HCT116 (cell line): Measurements from ENCODE around the gene MT1X. TPM values are rescaled to one million over a fixed set of nuclear protein-coding genes. Genes with fewer than 3 reads are reported as not detected.

Source experiments
- ATAC-seq: fragments of 200-7000 bp; cut with Tn5 transposase; 2 replicates; pipeline ENCODE4 v1.9.1; 2020; ENCODE audit warnings: mild to moderate bottlenecking, moderate library complexity
- BruUV-seq: library from RNA; stranded (reverse); fragments of 400-500 nt; replicated peaks from 2 replicates; lab custom pipeline; 2021; lab: Mats Ljungman, UMichigan
- CTCF ChIA-PET: fragments of 300-600 bp; sonication (Branson Sonifier 250); formaldehyde crosslinking; loops from one replicate; lab custom pipeline; 2021; ENCODE audit warnings: antibody characterized with exemption; lab: Charles Lee
- POLR2A ChIA-PET: fragments of 300-600, 350-600 bp; sonication (Branson Sonifier 250); formaldehyde crosslinking; loops from one replicate; lab custom pipeline; 2021; ENCODE audit warnings: antibody characterized with exemption; lab: Charles Lee
- RAD21 ChIA-PET, 2 experiments: fragments of 300-600 bp; sonication (Branson Sonifier 250); formaldehyde crosslinking; loops; one replicate each; lab custom pipeline; 2023; ENCODE audit warnings: low total read pairs in 2 of 2; ENCODE audit not compliant: uncharacterized antibody in 2 of 2, unreplicated experiment in 2 of 2, low non-redundant PET in 1 of 2; lab: Charles Lee
- DNase-seq: peaks from one replicate; pipeline ENCODE4 v3.0.0-alpha.2; 2010; ENCODE audit warnings: low read depth, low spot score
- H2AFZ ChIP-seq: fragments of 200-600 bp; shearing (Covaris generic), sonication (generic); 2 replicates; pipeline ENCODE4 v1.6.1; 2017; ENCODE audit warnings: low read depth, mixed run types, mixed read lengths, antibody characterized with exemption, low read length; ENCODE audit not compliant: poor library complexity, severe bottlenecking
- H3K27ac ChIP-seq: 2 replicates; pipeline ENCODE4 v1.5.1; 2012; ENCODE audit warnings: low read depth, low read length
- H3K27me3 ChIP-seq: fragments of 200-600 bp; sonication (generic); 2 replicates; pipeline ENCODE4 v1.6.1; 2016; ENCODE audit warnings: mixed run types, low read length, mixed read lengths; ENCODE audit not compliant: insufficient read depth
- H3K36me3 ChIP-seq, 2 experiments: fragments of 200-500 bp in 1 of 2; fragments of 200-600 bp in 1 of 2; sonication (Bioruptor generic) in 1 of 2; sonication (generic) in 1 of 2; 2 replicates each; pipeline versions ENCODE4 v1.5.1 to v1.6.1; 2014 to 2016; ENCODE audit warnings: low read length in 2 of 2, inconsistent platforms in 1 of 2, mixed read lengths in 1 of 2, mixed run types in 1 of 2; ENCODE audit not compliant: insufficient read depth in 2 of 2, control insufficient read depth in 1 of 2
- H3K4me1 ChIP-seq, 2 experiments: fragments of 200-600 bp in 1 of 2; sonication (generic) in 1 of 2; 2 replicates each; pipeline versions ENCODE4 v1.5.1 to v1.6.1; 2012 to 2017; ENCODE audit warnings: low read length in 2 of 2, inconsistent platforms in 1 of 2, mild to moderate bottlenecking in 1 of 2, mixed read lengths in 1 of 2, mixed run types in 1 of 2, moderate library complexity in 1 of 2; ENCODE audit not compliant: insufficient read depth in 2 of 2, control insufficient read depth in 1 of 2
- H3K4me2 ChIP-seq: fragments of 200-600 bp; sonication (generic); 2 replicates; pipeline ENCODE4 v1.6.1; 2017; ENCODE audit warnings: mixed run types, low read length, mixed read lengths
- H3K4me3 ChIP-seq, 2 experiments: fragments of 200-600 bp in 1 of 2; sonication (generic) in 1 of 2; replicated peaks in 1 of 2; 2 replicates each; pipeline ENCODE4 v1.5.1; 2011 to 2016; ENCODE audit warnings: low read length in 2 of 2, control low read depth in 1 of 2, low read depth in 1 of 2, mild to moderate bottlenecking in 1 of 2, mixed read lengths in 1 of 2, mixed run types in 1 of 2
- H3K79me2 ChIP-seq: fragments of 200-600 bp; sonication (generic); 2 replicates; pipeline ENCODE4 v1.6.1; 2017; ENCODE audit warnings: mild to moderate bottlenecking, mixed run types, low read length, moderate library complexity, mixed read lengths; ENCODE audit not compliant: insufficient read depth
- H3K9ac ChIP-seq: fragments of 200-600 bp; sonication (generic); 2 replicates; pipeline ENCODE4 v1.6.1; 2016; ENCODE audit warnings: low read length, mixed read lengths
- H3K9me2 ChIP-seq: fragments of 200-600 bp; sonication (generic), shearing (Covaris generic); 2 replicates; pipeline ENCODE4 v1.6.1; 2017; ENCODE audit warnings: mixed run types, mild to moderate bottlenecking, moderate library complexity; ENCODE audit not compliant: insufficient read depth
- H3K9me3 ChIP-seq, 2 experiments: fragments of 200-500 bp in 1 of 2; fragments of 200-600 bp in 1 of 2; sonication (Bioruptor generic) in 1 of 2; sonication (generic) in 1 of 2; 2 replicates each; pipeline ENCODE4 v1.6.1; 2014 to 2017; ENCODE audit warnings: low read length in 2 of 2, mixed read lengths in 2 of 2, inconsistent platforms in 1 of 2, low read depth in 1 of 2, mild to moderate bottlenecking in 1 of 2, mixed run types in 1 of 2, moderate library complexity in 1 of 2; ENCODE audit not compliant: control insufficient read depth in 1 of 2, insufficient read depth in 1 of 2
- H4K20me1 ChIP-seq: fragments of 200-600 bp; sonication (generic), shearing (Covaris generic); 2 replicates; pipeline ENCODE4 v1.6.1; 2017; ENCODE audit warnings: mixed run types, mild to moderate bottlenecking, moderate library complexity; ENCODE audit not compliant: insufficient read depth
- CEBPB ChIP-seq: IDR thresholded peaks from 2 replicates; pipeline ENCODE4 v1.6.1; 2012; ENCODE audit warnings: low read depth
- CTCF ChIP-seq, 3 experiments: fragments of 200-600 bp in 1 of 3; sonication (generic) in 1 of 3; IDR thresholded peaks in 2 of 3; conservative IDR thresholded peaks in 1 of 3; 2 replicates each; pipeline ENCODE4 v1.5.1; 2012 to 2017; ENCODE audit warnings: low read depth in 2 of 3, low read length in 2 of 3, antibody characterized with exemption in 1 of 3, borderline replicate concordance in 1 of 3, control low read depth in 1 of 3, mild to moderate bottlenecking in 1 of 3, mixed read lengths in 1 of 3, mixed run types in 1 of 3, moderate library complexity in 1 of 3; ENCODE audit not compliant: insufficient read depth in 1 of 3
- EGR1 ChIP-seq: IDR thresholded peaks from 2 replicates; pipeline ENCODE4 v1.6.1; 2012; ENCODE audit warnings: low read depth
- EZH2 ChIP-seq: fragments of 200-600 bp; sonication (generic); IDR thresholded peaks from 2 replicates; pipeline ENCODE4 v1.6.1; 2017; ENCODE audit warnings: antibody characterized with exemption, mixed run types
- EZH2phosphoT487 ChIP-seq: fragments of 200-600 bp; IDR thresholded peaks from 2 replicates; pipeline ENCODE4 v1.6.1; 2018; ENCODE audit warnings: antibody characterized with exemption, borderline replicate concordance
- MAX ChIP-seq: IDR thresholded peaks from 2 replicates; pipeline ENCODE4 v1.6.1; 2012
- POLR2A ChIP-seq: IDR thresholded peaks from 2 replicates; pipeline ENCODE4 v1.7.0; 2011; ENCODE audit warnings: borderline replicate concordance; ENCODE audit not compliant: insufficient read depth, insufficient read length; ENCODE audit errors: extremely low read depth
- POLR2AphosphoS5 ChIP-seq: IDR thresholded peaks from 2 replicates; pipeline ENCODE4 v1.6.1; 2011; ENCODE audit warnings: mild to moderate bottlenecking, low read depth, low read length, moderate library complexity
- RAD21 ChIP-seq: IDR thresholded peaks from 2 replicates; pipeline ENCODE4 v1.6.1; 2012; ENCODE audit warnings: low read depth, mild to moderate bottlenecking
- SIN3A ChIP-seq: IDR thresholded peaks from 2 replicates; pipeline ENCODE4 v1.6.1; 2012; ENCODE audit warnings: low read depth
- SP1 ChIP-seq: IDR thresholded peaks from 2 replicates; pipeline ENCODE4 v1.6.1; 2012; ENCODE audit warnings: low read depth
- SRF ChIP-seq: IDR thresholded peaks from 2 replicates; pipeline ENCODE4 v1.6.1; 2012; ENCODE audit warnings: low read depth
- TCF7L2 ChIP-seq: IDR thresholded peaks from 2 replicates; pipeline ENCODE4 v1.7.0; 2011; ENCODE audit warnings: borderline replicate concordance, inconsistent platforms; ENCODE audit not compliant: insufficient read depth, insufficient read length; ENCODE audit errors: extremely low read depth
- ZNF274 ChIP-seq: fragments of 200-500 bp; sonication (Bioruptor generic); IDR thresholded peaks from 2 replicates; pipeline ENCODE4 v1.6.1; 2014; ENCODE audit warnings: mild to moderate bottlenecking, low read depth, low read length, inconsistent platforms
- intact Hi-C: fragments of 100-400 bp; cut with micrococcal nuclease; formaldehyde crosslinking; loops from 2 replicates; pipeline ENCODE4 v1.10.0; 2022
- total RNA-seq: library from RNA; stranded (reverse); gene quantifications from one replicate; pipeline ENCODE4 v1.2.1, GENCODE V29; 2021; ENCODE audit not compliant: unreplicated experiment

The MT1X gene
- total RNA-seq, 1 experiment from 2014 or later = 50.2 TPM

- Histone ChIP-seq H3K9me3 (no peaks in the 10 kb centered on the region), H3K9ac (no peak overlapping the region), H3K36me3 (no peaks in the 10 kb centered on the region), H2AFZ (no peak overlapping the region), H3K4me1 (no peaks in the 10 kb centered on the region), H3K9me2 (no peaks in the 10 kb centered on the region), H3K27ac (no peak overlapping the region), H3K79me2 (no peaks in the 10 kb centered on the region), H4K20me1 (no peaks in the 10 kb centered on the region), H3K4me3 (no peak overlapping the region), H3K4me2 (no peak overlapping the region), H3K27me3 (no peaks in the 10 kb centered on the region)
- ChIA-PET RAD21 (no interaction called here), CTCF (no interaction called here), POLR2A (no interaction called here)
- no TSS peak for BruUV-seq
- DNase-seq (no peak), ATAC-seq (no peak)
- intact Hi-C loops = no loop called here
- no peak for TF ChIP-seq MAX
- no peak for TF ChIP-seq CTCF (IDR thresholded peaks at IDR 0.05 in 2 of 3, conservative IDR thresholded peaks at IDR 0.05 in 1 of 3; ENCODE audit: borderline replicate concordance in 1 of 3, insufficient read depth in 1 of 3, low read depth in 2 of 3, low read length in 2 of 3)
- no peak for TF ChIP-seq CEBPB
- no peak for TF ChIP-seq SP1
- TF ChIP-seq SRF = no peak
- no peak for TF ChIP-seq ZNF274
- TF ChIP-seq RAD21 = no peak
- TF ChIP-seq POLR2AphosphoS5 = no peak
- TF ChIP-seq TCF7L2 = no peak
- TF ChIP-seq EZH2phosphoT487 = no peak
- no peak for TF ChIP-seq EZH2
- TF ChIP-seq EGR1 = no peak
- TF ChIP-seq SIN3A = no peak
- no peak for TF ChIP-seq POLR2A
- TF ChIP-seq, all 23 proteins: peak for 0
Measured at GRCh38 chr16:56669840-56670619, 12.2 kb upstream of the MT1X start.
